Measurements from ENCODE around the gene HYCC1.

DNA sequence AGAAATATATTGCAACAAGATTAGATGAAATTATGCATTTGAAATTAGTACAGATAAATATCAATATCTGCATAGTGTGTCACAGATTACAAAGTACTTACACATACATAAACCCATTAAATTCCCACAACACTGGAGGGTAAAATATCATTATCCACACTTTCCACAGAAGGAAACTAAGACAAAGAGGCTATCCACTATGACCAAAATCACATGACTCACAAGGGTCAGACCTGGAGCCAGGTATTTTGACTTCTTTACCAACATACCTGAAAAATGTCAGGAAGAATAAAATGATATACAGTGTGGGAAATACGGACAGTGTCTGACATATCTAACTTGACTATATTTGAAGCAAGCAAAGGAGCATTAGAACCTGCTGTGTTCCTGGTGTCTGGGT is 34.1 kb downstream of the HYCC1 start:
- TF ChIP-seq, protein P1, sequence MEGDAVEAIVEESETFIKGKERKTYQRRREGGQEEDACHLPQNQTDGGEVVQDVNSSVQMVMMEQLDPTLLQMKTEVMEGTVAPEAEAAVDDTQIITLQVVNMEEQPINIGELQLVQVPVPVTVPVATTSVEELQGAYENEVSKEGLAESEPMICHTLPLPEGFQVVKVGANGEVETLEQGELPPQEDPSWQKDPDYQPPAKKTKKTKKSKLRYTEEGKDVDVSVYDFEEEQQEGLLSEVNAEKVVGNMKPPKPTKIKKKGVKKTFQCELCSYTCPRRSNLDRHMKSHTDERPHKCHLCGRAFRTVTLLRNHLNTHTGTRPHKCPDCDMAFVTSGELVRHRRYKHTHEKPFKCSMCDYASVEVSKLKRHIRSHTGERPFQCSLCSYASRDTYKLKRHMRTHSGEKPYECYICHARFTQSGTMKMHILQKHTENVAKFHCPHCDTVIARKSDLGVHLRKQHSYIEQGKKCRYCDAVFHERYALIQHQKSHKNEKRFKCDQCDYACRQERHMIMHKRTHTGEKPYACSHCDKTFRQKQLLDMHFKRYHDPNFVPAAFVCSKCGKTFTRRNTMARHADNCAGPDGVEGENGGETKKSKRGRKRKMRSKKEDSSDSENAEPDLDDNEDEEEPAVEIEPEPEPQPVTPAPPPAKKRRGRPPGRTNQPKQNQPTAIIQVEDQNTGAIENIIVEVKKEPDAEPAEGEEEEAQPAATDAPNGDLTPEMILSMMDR (IDR thresholded peaks at IDR 0.05): no peak
- TF ChIP-seq, protein P2, sequence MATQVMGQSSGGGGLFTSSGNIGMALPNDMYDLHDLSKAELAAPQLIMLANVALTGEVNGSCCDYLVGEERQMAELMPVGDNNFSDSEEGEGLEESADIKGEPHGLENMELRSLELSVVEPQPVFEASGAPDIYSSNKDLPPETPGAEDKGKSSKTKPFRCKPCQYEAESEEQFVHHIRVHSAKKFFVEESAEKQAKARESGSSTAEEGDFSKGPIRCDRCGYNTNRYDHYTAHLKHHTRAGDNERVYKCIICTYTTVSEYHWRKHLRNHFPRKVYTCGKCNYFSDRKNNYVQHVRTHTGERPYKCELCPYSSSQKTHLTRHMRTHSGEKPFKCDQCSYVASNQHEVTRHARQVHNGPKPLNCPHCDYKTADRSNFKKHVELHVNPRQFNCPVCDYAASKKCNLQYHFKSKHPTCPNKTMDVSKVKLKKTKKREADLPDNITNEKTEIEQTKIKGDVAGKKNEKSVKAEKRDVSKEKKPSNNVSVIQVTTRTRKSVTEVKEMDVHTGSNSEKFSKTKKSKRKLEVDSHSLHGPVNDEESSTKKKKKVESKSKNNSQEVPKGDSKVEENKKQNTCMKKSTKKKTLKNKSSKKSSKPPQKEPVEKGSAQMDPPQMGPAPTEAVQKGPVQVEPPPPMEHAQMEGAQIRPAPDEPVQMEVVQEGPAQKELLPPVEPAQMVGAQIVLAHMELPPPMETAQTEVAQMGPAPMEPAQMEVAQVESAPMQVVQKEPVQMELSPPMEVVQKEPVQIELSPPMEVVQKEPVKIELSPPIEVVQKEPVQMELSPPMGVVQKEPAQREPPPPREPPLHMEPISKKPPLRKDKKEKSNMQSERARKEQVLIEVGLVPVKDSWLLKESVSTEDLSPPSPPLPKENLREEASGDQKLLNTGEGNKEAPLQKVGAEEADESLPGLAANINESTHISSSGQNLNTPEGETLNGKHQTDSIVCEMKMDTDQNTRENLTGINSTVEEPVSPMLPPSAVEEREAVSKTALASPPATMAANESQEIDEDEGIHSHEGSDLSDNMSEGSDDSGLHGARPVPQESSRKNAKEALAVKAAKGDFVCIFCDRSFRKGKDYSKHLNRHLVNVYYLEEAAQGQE (IDR thresholded peaks at IDR 0.05; ENCODE audit: insufficient read depth in 1 of 2, low read depth in 2 of 2, low read length in 1 of 2): no peak
- TF ChIP-seq POLR2AphosphoS5 (IDR thresholded peaks at IDR 0.05; ENCODE audit: low read depth, low read length) (no peak), SIN3A (IDR thresholded peaks at IDR 0.05; ENCODE audit: borderline replicate concordance, insufficient read depth, low read depth, low read length) (no peak), TCF7L2 (IDR thresholded peaks at IDR 0.05; ENCODE audit: low read depth, low read length) (no peak)

All from Panc1 (cell line).